ENCODE results near the gene PSG6.
"Not testable (repeated sequence)": the region's sequence is repeated elsewhere in the genome, so short reads cannot be mapped to it uniquely, and the experiment has no call there.

Gene PSG6

DNA sequence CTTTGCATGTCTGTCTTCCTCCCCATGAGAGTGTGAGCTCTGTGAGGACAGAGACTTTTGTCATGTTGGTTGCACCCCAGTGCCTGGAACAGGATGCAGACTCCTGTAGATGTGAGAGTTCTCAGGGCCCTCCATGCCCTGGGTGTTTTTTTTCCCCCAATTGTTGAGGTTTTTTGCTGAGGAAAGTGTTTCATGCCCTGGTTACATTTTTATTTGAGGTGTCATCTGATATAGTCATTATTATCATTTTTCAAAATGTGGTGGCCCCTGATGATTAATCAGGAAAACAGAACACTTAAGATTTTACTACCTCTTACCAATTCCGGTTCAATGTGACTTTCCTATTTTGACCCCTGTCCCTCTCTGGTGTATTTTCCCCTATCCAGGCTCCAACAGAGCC, 763 bp downstream of the PSG6 start:
- not testable (repeated sequence) for H2AFZ ChIP-seq (ENCODE audit: low read length); H3K4me2 ChIP-seq (ENCODE audit: low read depth, low read length, poor library complexity, severe bottlenecking); H3K4me1 ChIP-seq (ENCODE audit: insufficient read depth, low read length, poor library complexity, severe bottlenecking); H3K4me3 ChIP-seq (ENCODE audit: low read length, poor library complexity, severe bottlenecking); H3K79me2 ChIP-seq (ENCODE audit: insufficient read depth, low read length); H3K9me3 ChIP-seq (ENCODE audit: insufficient read depth, low read depth, low read length); H3K9me2 ChIP-seq (replicated peaks; ENCODE audit: low read depth, low read length); H3K36me3 ChIP-seq (ENCODE audit: insufficient read depth, low read length); H3K9ac ChIP-seq (ENCODE audit: low read depth, low read length, poor library complexity, severe bottlenecking); H3K27me3 ChIP-seq (ENCODE audit: insufficient read depth, low read length, poor library complexity, severe bottlenecking); H4K20me1 ChIP-seq (ENCODE audit: insufficient read depth, low read length, poor library complexity, severe bottlenecking); H3F3A ChIP-seq (ENCODE audit: low read depth)

DNA sequence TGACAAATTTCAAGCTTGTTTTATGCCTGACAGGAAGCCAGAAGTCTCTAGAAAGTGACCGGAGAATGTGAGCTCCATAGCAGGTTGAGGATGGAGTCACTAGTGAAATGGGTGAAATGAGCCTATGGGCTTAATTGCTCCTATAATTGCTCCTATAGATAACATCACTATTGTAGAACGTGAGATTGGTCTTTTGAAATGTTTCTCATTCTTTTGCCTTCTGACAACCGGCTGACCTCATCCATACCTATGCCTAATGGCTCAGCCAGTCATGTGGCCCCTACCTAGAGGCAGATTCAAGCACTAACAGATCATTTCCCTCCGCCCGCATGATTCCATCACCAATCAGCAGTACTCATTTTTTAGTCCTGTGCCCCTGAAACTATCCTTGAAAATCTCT, 4.2 kb downstream of the PSG6 start:
- not testable (repeated sequence) for H3K9me3 ChIP-seq (ENCODE audit: insufficient read depth, low read depth, low read length); H3K4me1 ChIP-seq (ENCODE audit: insufficient read depth, low read length, poor library complexity, severe bottlenecking); H4K20me1 ChIP-seq (ENCODE audit: insufficient read depth, low read length, poor library complexity, severe bottlenecking); H3F3A ChIP-seq (ENCODE audit: low read depth); H3K36me3 ChIP-seq (ENCODE audit: insufficient read depth, low read length); H3K9me2 ChIP-seq (replicated peaks; ENCODE audit: low read depth, low read length); H3K9ac ChIP-seq (ENCODE audit: low read depth, low read length, poor library complexity, severe bottlenecking); H2AFZ ChIP-seq (ENCODE audit: low read length); H3K27me3 ChIP-seq (ENCODE audit: insufficient read depth, low read length, poor library complexity, severe bottlenecking); H3K79me2 ChIP-seq (ENCODE audit: insufficient read depth, low read length); H3K4me2 ChIP-seq (ENCODE audit: low read depth, low read length, poor library complexity, severe bottlenecking); H3K4me3 ChIP-seq (ENCODE audit: low read length, poor library complexity, severe bottlenecking)

DNA sequence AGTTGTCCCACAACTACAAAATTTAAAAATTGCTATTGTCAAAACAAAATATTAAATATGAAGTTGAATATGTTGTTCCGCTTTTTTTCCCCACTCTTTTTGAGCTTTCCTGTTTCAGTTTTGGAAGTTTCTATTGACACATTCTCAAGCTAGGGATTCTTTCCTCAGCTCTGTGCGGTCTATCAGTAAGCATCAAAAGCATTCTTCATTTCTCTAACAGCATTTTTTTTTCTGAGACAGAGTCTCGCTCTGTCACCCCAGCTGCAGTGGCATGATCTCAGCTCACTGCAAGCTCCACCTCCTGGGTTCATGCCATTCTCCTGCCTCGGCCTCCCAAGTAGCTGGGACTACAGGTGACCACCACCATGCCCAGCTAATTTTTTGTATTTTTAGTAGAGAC, 4.8 kb downstream of the PSG6 start:
- not testable (repeated sequence) for H3K4me1 ChIP-seq (ENCODE audit: insufficient read depth, low read length, poor library complexity, severe bottlenecking); H2AFZ ChIP-seq (ENCODE audit: low read length); H4K20me1 ChIP-seq (ENCODE audit: insufficient read depth, low read length, poor library complexity, severe bottlenecking); H3K27me3 ChIP-seq (ENCODE audit: insufficient read depth, low read length, poor library complexity, severe bottlenecking); H3K9me3 ChIP-seq (ENCODE audit: insufficient read depth, low read depth, low read length); H3K9ac ChIP-seq (ENCODE audit: low read depth, low read length, poor library complexity, severe bottlenecking); H3K79me2 ChIP-seq (ENCODE audit: insufficient read depth, low read length); H3F3A ChIP-seq (ENCODE audit: low read depth); H3K4me2 ChIP-seq (ENCODE audit: low read depth, low read length, poor library complexity, severe bottlenecking); H3K4me3 ChIP-seq (ENCODE audit: low read length, poor library complexity, severe bottlenecking); H3K36me3 ChIP-seq (ENCODE audit: insufficient read depth, low read length); H3K9me2 ChIP-seq (replicated peaks; ENCODE audit: low read depth, low read length)

DNA sequence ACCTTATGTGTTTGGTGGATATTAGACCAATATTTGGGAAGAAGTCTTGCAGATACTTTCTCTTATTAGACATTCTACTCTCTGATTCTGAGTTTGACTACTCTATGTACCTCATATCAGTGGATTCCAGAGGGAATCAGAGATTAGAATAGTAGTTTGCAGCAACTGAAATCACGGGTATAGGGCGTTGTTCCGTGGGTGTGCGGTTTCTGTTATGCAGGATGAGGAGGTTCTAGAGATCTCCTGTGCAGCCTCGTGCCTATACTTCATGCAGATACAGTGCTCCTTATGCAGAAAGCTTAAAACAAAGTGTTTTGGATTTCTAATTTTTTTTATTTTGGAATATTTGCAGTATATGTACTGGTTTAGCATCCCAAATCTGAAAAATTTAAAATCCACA, 6.0 kb downstream of the PSG6 start:
- not testable (repeated sequence) for H3F3A ChIP-seq (ENCODE audit: low read depth); H3K4me1 ChIP-seq (ENCODE audit: insufficient read depth, low read length, poor library complexity, severe bottlenecking); H3K9me3 ChIP-seq (ENCODE audit: insufficient read depth, low read depth, low read length); H4K20me1 ChIP-seq (ENCODE audit: insufficient read depth, low read length, poor library complexity, severe bottlenecking); H3K27me3 ChIP-seq (ENCODE audit: insufficient read depth, low read length, poor library complexity, severe bottlenecking); H3K4me2 ChIP-seq (ENCODE audit: low read depth, low read length, poor library complexity, severe bottlenecking); H3K9ac ChIP-seq (ENCODE audit: low read depth, low read length, poor library complexity, severe bottlenecking); H3K79me2 ChIP-seq (ENCODE audit: insufficient read depth, low read length); H3K4me3 ChIP-seq (ENCODE audit: low read length, poor library complexity, severe bottlenecking); H3K9me2 ChIP-seq (replicated peaks; ENCODE audit: low read depth, low read length); H2AFZ ChIP-seq (ENCODE audit: low read length); H3K36me3 ChIP-seq (ENCODE audit: insufficient read depth, low read length)

DNA sequence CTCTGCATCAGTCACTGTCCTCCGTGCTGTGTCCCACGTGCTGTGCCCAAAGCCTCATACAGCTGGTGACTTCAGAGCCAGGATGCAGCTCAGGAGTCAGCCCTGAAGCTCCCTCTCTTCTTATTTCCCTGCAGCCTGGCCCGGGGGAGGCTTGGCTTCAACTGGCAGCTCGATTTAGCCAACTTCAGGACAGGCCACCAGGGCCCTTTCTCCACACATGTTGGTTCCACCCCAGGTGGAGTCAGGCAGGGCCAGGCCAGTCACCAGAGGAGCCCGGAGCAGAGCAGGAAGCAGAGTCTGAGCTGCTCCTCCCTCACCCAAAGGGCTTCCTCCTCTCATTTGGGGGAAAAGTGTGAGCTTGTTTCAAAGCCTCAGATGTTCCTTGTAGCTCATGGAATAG, 11.5 kb downstream of the PSG6 start:
- H3K9me3 ChIP-seq (ENCODE audit: insufficient read depth, low read depth, low read length), result not testable (repeated sequence)

DNA sequence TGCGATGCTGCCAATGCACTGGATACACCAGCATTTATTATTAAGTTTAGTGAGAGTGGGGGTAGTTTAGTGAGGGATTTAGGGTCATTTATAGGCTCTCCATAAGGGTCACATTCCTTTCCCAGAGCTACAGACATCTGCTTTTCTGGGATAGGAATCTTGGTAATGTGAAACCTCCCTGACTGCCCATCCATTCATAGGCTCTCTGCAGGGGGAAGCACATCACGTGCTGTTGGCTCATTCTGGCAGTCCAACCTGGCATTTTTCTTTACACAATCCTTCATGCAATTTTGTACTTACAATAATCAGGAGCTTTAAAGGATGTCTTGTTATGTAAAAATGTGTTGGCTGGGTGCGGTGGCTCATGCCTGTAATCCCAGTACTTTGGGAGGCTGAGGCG, 17.1 kb downstream of the PSG6 start:
- H3K4me1 ChIP-seq (ENCODE audit: insufficient read depth, low read length, poor library complexity, severe bottlenecking); H3K4me3 ChIP-seq (ENCODE audit: low read length, poor library complexity, severe bottlenecking); H3K27me3 ChIP-seq (ENCODE audit: insufficient read depth, low read length, poor library complexity, severe bottlenecking); H4K20me1 ChIP-seq (ENCODE audit: insufficient read depth, low read length, poor library complexity, severe bottlenecking); H3K9me2 ChIP-seq (replicated peaks; ENCODE audit: low read depth, low read length); H3K36me3 ChIP-seq (ENCODE audit: insufficient read depth, low read length); H3K9me3 ChIP-seq (ENCODE audit: insufficient read depth, low read depth, low read length); H2AFZ ChIP-seq (ENCODE audit: low read length); H3K79me2 ChIP-seq (ENCODE audit: insufficient read depth, low read length); H3F3A ChIP-seq (ENCODE audit: low read depth); H3K9ac ChIP-seq (ENCODE audit: low read depth, low read length, poor library complexity, severe bottlenecking); H3K4me2 ChIP-seq (ENCODE audit: low read depth, low read length, poor library complexity, severe bottlenecking): not testable (repeated sequence)

More for the DNA sequence above, 11.5 kb downstream of the PSG6 start:
- not testable (repeated sequence) for H3K36me3 ChIP-seq (ENCODE audit: insufficient read depth, low read length); H3K9me2 ChIP-seq (replicated peaks; ENCODE audit: low read depth, low read length); H3K4me1 ChIP-seq (ENCODE audit: insufficient read depth, low read length, poor library complexity, severe bottlenecking); H4K20me1 ChIP-seq (ENCODE audit: insufficient read depth, low read length, poor library complexity, severe bottlenecking); H2AFZ ChIP-seq (ENCODE audit: low read length); H3F3A ChIP-seq (ENCODE audit: low read depth); H3K79me2 ChIP-seq (ENCODE audit: insufficient read depth, low read length); H3K9ac ChIP-seq (ENCODE audit: low read depth, low read length, poor library complexity, severe bottlenecking); H3K27me3 ChIP-seq (ENCODE audit: insufficient read depth, low read length, poor library complexity, severe bottlenecking); H3K4me3 ChIP-seq (ENCODE audit: low read length, poor library complexity, severe bottlenecking); H3K4me2 ChIP-seq (ENCODE audit: low read depth, low read length, poor library complexity, severe bottlenecking)

DNA sequence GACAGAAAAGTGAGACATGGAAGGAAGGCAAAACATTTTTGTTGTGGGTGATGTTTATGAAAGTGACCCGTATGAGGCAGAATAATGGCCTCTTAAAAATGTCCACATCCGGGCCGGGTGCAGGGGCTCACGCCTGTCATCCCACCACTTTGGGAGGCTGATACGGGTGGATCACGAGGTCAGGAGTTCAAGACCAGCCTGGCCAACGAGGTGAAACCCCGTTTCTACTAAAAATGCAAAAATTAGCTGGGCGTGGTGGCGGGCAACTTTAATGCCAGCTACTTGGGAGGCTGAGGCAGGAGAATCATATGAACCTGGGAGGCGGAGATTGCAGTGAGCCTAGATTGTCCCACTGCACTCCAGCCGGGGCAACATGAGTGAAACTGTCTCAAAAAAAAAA, 18.0 kb downstream of the PSG6 start:
- not testable (repeated sequence) for H3K4me3 ChIP-seq (ENCODE audit: low read length, poor library complexity, severe bottlenecking); H3K9ac ChIP-seq (ENCODE audit: low read depth, low read length, poor library complexity, severe bottlenecking); H2AFZ ChIP-seq (ENCODE audit: low read length); H3K4me2 ChIP-seq (ENCODE audit: low read depth, low read length, poor library complexity, severe bottlenecking); H3K9me2 ChIP-seq (replicated peaks; ENCODE audit: low read depth, low read length); H3F3A ChIP-seq (ENCODE audit: low read depth); H3K9me3 ChIP-seq (ENCODE audit: insufficient read depth, low read depth, low read length); H3K79me2 ChIP-seq (ENCODE audit: insufficient read depth, low read length); H3K36me3 ChIP-seq (ENCODE audit: insufficient read depth, low read length); H4K20me1 ChIP-seq (ENCODE audit: insufficient read depth, low read length, poor library complexity, severe bottlenecking); H3K4me1 ChIP-seq (ENCODE audit: insufficient read depth, low read length, poor library complexity, severe bottlenecking); H3K27me3 ChIP-seq (ENCODE audit: insufficient read depth, low read length, poor library complexity, severe bottlenecking)

DNA sequence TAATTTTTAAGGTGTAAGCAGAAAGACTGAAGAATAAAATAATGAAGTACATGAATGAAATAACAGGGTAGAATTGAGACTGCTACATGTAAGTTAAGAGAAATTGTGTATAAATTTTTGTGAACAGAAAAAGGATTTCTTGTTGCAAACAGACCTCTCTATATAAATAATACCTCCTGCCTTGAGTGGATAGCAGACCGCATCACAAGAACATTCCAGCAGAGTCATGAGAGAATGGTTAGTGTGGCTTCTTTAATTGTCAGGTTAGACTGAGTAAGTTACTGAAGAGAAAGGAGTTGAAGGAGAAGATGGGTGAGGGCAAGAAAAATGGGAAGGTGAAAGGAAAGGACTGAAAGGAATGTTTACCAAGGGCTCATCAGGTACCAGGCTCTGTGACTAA, 18.6 kb downstream of the PSG6 start:
- H3K4me2 ChIP-seq (ENCODE audit: low read depth, low read length, poor library complexity, severe bottlenecking), result not testable (repeated sequence)

More for the DNA sequence above, 18.6 kb downstream of the PSG6 start:
- not testable (repeated sequence) for H3K9me3 ChIP-seq (ENCODE audit: insufficient read depth, low read depth, low read length); H3K9ac ChIP-seq (ENCODE audit: low read depth, low read length, poor library complexity, severe bottlenecking); H3K9me2 ChIP-seq (replicated peaks; ENCODE audit: low read depth, low read length); H3K36me3 ChIP-seq (ENCODE audit: insufficient read depth, low read length); H3K79me2 ChIP-seq (ENCODE audit: insufficient read depth, low read length); H4K20me1 ChIP-seq (ENCODE audit: insufficient read depth, low read length, poor library complexity, severe bottlenecking); H2AFZ ChIP-seq (ENCODE audit: low read length); H3K27me3 ChIP-seq (ENCODE audit: insufficient read depth, low read length, poor library complexity, severe bottlenecking); H3F3A ChIP-seq (ENCODE audit: low read depth); H3K4me3 ChIP-seq (ENCODE audit: low read length, poor library complexity, severe bottlenecking); H3K4me1 ChIP-seq (ENCODE audit: insufficient read depth, low read length, poor library complexity, severe bottlenecking)

All from Loucy (cell line).